ENCODE data around the gene AQP12A. TPM values are rescaled to one million over a fixed set of nuclear protein-coding genes. Genes with fewer than 3 reads are reported as not detected.

The AQP12A gene
- total and polyA plus RNA-seq, 10 of the 15 experiments (the other 5 are each of a cell fraction or from before 2014, with no cell fraction given), result not detected

GRCh38 chr2:240731178-240731545, 39.5 kb downstream of the AQP12A start (continued):
- TF ChIP-seq, protein P1, sequence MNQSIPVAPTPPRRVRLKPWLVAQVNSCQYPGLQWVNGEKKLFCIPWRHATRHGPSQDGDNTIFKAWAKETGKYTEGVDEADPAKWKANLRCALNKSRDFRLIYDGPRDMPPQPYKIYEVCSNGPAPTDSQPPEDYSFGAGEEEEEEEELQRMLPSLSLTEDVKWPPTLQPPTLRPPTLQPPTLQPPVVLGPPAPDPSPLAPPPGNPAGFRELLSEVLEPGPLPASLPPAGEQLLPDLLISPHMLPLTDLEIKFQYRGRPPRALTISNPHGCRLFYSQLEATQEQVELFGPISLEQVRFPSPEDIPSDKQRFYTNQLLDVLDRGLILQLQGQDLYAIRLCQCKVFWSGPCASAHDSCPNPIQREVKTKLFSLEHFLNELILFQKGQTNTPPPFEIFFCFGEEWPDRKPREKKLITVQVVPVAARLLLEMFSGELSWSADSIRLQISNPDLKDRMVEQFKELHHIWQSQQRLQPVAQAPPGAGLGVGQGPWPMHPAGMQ (IDR thresholded peaks at IDR 0.05; ENCODE audit: borderline replicate concordance), result no peak
- no peak for TF ChIP-seq BMI1 (IDR thresholded peaks at IDR 0.05; ENCODE audit: borderline replicate concordance)
- TF ChIP-seq, protein P2, sequence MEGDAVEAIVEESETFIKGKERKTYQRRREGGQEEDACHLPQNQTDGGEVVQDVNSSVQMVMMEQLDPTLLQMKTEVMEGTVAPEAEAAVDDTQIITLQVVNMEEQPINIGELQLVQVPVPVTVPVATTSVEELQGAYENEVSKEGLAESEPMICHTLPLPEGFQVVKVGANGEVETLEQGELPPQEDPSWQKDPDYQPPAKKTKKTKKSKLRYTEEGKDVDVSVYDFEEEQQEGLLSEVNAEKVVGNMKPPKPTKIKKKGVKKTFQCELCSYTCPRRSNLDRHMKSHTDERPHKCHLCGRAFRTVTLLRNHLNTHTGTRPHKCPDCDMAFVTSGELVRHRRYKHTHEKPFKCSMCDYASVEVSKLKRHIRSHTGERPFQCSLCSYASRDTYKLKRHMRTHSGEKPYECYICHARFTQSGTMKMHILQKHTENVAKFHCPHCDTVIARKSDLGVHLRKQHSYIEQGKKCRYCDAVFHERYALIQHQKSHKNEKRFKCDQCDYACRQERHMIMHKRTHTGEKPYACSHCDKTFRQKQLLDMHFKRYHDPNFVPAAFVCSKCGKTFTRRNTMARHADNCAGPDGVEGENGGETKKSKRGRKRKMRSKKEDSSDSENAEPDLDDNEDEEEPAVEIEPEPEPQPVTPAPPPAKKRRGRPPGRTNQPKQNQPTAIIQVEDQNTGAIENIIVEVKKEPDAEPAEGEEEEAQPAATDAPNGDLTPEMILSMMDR (IDR thresholded peaks at IDR 0.05 in 2 of 3, conservative IDR thresholded peaks at IDR 0.05 in 1 of 3; ENCODE audit: control insufficient read depth in 2 of 3, extremely low read depth in 1 of 3, insufficient read depth in 1 of 3, low read depth in 3 of 3, low read length in 3 of 3), result no peak
- TF ChIP-seq, protein P3, sequence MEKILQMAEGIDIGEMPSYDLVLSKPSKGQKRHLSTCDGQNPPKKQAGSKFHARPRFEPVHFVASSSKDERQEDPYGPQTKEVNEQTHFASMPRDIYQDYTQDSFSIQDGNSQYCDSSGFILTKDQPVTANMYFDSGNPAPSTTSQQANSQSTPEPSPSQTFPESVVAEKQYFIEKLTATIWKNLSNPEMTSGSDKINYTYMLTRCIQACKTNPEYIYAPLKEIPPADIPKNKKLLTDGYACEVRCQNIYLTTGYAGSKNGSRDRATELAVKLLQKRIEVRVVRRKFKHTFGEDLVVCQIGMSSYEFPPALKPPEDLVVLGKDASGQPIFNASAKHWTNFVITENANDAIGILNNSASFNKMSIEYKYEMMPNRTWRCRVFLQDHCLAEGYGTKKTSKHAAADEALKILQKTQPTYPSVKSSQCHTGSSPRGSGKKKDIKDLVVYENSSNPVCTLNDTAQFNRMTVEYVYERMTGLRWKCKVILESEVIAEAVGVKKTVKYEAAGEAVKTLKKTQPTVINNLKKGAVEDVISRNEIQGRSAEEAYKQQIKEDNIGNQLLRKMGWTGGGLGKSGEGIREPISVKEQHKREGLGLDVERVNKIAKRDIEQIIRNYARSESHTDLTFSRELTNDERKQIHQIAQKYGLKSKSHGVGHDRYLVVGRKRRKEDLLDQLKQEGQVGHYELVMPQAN (conservative IDR thresholded peaks at IDR 0.05), result no peak
- no peak for TF ChIP-seq CBX3 (IDR thresholded peaks at IDR 0.05; ENCODE audit: borderline replicate concordance, low read depth)
- TF ChIP-seq FOS (IDR thresholded peaks at IDR 0.05; ENCODE audit: borderline replicate concordance, extremely low read depth, insufficient read length), result no peak
- no peak for TF ChIP-seq ZBED1 (IDR thresholded peaks at IDR 0.05; ENCODE audit: borderline replicate concordance)
- no peak for TF ChIP-seq WRNIP1 (IDR thresholded peaks at IDR 0.05; ENCODE audit: borderline replicate concordance, low read depth, low read length)
